GM13977 (cell line): ENCODE measurements around the gene PGBD5.
A peak's percentile ranks its signal among the peaks of the same experiment; 100 is the strongest.

Experiments
- DNase-seq: peaks from one replicate; pipeline ENCODE4 v3.0.0; 2012; ENCODE audit warnings: low spot score
- CTCF ChIP-seq: IDR thresholded peaks from 2 replicates; pipeline ENCODE4 v1.5.1; 2012; ENCODE audit warnings: mild to moderate bottlenecking, control low read depth; ENCODE audit not compliant: insufficient read depth; ENCODE audit errors: extremely low read depth, missing control alignments
- in situ Hi-C: fragments of 300-500 bp; cut with MboI; formaldehyde crosslinking; loops from one replicate; pipeline ENCODE4 v1.12.0; 2022; ENCODE audit warnings: low sequenced_read_pairs, low pct_unique_long_range_greater_than_20kb, mixed read lengths, inconsistent platforms; ENCODE audit not compliant: unreplicated experiment

Gene PGBD5

GRCh38 chr1:230427094-230427876, 1.2 kb upstream of the PGBD5 start:
- no peak for DNase-seq
- in situ Hi-C loops, result no loop called here

DNA sequence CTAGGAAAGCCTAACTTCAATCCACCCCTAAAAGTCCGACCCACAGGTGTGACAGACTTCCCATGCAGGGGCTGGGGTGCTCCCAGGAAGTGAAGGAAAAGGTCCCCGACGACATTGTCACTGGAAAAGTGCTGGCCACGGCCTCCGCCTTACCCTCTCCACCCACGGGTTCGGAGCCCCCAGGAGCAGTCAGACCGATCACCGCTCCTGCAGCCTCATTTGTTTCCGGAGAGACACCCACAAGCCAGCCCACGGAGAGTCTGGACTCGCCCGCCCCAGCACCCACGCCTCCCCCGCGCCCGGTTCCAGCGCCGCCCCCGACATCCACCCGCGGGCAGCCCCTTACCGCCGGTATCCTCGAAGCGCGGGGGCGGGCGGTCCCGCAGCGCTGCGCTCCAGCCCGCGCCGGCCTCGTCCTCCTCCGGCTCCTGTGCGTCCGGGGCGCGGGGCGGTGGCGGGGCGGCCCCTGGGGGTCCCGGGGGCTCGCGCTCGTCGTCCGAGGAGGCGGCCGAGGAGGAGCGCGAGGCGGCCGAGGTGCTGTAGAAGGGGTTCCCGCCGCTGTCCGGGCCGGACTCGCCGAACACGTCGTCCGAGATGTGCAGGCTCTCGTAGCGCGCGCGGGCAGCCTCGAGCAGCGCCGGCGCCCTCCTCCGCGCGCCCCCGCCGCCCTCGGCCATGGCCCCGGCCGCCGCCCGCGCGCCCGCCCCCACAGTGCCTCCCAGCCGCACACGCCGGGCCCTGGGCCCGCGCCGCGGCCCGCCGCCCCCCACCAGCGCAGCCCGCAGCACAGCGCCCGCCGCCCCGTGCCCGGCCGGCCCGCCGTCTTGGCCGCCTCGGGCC, 660 bp downstream of the PGBD5 start:
- in situ Hi-C loops, result no loop called here
- DNase-seq, result peak; percentile 45
- TF ChIP-seq CTCF, result no peak

More at GRCh38 chr1:230427094-230427876, 1.2 kb upstream of the PGBD5 start:
- TF ChIP-seq CTCF, result no peak

GRCh38 chr1:230424391-230425251, 1.5 kb downstream of the PGBD5 start:
- in situ Hi-C loops, result no loop called here
- no peak for TF ChIP-seq CTCF
- DNase-seq, result no peak

DNA sequence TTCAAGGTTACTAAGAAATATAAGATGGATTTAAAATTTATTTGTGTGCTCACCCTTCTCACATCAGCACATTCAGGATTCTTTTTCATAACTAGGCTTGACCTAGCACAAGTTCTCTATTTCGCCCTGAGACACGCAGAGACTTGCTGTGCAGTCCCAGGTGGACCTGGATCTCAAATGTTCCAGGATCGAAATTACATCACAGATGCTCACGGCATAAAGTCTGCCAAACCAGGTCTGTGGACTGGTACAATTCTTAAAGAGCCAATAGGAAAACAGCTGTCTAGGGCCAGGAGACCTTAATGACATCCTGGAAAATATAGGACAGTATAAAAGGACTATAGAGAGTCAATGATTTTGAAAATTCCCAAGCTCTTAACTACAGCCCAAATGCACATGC, 2.2 kb downstream of the PGBD5 start:
- TF ChIP-seq CTCF, result no peak
- in situ Hi-C loops, result no loop called here
- DNase-seq, result no peak

- no peak for TF ChIP-seq CTCF
- in situ Hi-C loops, result no loop called here
- DNase-seq, result no peak
These were observed 2.9 kb downstream of the PGBD5 start for GRCh38 chr1:230423261-230423660.

DNA sequence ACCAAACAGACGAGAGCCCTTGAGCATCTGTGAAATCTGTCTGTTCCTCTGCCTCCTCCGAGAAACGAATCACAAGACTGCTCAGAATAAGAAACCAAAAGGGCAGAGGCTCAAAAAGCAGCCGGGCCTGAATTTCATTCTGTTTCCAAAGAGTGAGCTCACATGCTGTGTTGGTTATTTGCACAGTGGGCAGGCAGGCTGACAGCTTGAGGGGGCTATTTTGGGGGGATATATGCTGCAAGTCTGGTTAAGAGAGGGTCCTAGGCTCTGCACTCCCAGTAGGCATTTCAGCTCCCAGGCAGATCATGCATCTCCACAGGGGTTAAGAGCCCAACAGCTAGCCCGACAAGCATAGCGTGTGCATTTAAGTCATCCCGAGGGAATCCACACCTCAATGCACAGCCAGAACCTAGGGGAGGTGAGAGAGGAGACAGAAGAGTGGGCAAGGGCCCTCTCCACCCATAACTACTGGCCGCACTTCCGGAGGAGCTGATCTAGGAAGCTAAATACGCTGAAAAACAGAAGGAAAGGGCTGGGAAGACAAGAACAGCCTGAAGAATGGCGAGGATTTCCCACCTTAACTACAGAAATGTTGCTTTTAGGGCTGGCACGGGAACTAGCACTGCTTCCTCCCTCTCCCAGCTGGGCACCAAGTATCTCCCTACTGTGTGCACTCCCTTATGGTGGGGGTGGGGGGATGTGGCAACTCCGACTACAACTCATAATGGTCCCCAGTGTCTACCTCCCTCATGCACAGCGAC, 3.7 kb downstream of the PGBD5 start:
- in situ Hi-C loops, result no loop called here
- no peak for TF ChIP-seq CTCF
- no peak for DNase-seq
